Progenitor cell of endocrine pancreas (in vitro differentiated cells): Measurements from ENCODE around the gene BDKRB2. TPM values are rescaled to one million over a fixed set of nuclear protein-coding genes. Genes with fewer than 3 reads are reported as not detected.

Experiments
- DNase-seq: peaks from one replicate; pipeline ENCODE4 v3.0.0; 2021; ENCODE audit warnings: low spot score; ENCODE audit not compliant: unreplicated experiment
- H3K27ac Mint-ChIP-seq: 2 replicates; pipeline ENCODE4 v1.8.0; 2021; ENCODE audit warnings: mild to moderate bottlenecking, moderate library complexity, mixed read lengths
- H3K27me3 Mint-ChIP-seq: 2 replicates; pipeline ENCODE4 v1.8.0; 2021; ENCODE audit warnings: mixed read lengths
- H3K36me3 Mint-ChIP-seq: 2 replicates; pipeline ENCODE4 v1.8.0; 2022; ENCODE audit warnings: mixed read lengths; ENCODE audit not compliant: insufficient read depth
- H3K4me1 Mint-ChIP-seq: 2 replicates; pipeline ENCODE4 v1.8.0; 2021; ENCODE audit warnings: low read depth, mixed read lengths
- H3K4me3 Mint-ChIP-seq: 2 replicates; pipeline ENCODE4 v1.8.0; 2021; ENCODE audit warnings: low read depth, mild to moderate bottlenecking, moderate library complexity, mixed read lengths
- H3K9me3 Mint-ChIP-seq: 2 replicates; pipeline ENCODE4 v1.8.0; 2021; ENCODE audit warnings: low read depth, mixed read lengths
- total RNA-seq: library from RNA; stranded (reverse); gene quantifications from 2 replicates; pipeline ENCODE4 v1.2.1, GENCODE V29; 2021
- TF ChIP-seq, protein P1 (sequence below): fragments of 200-600 bp; sonication (generic); IDR thresholded peaks from one replicate; pipeline ENCODE4 v1.5.0; 2021; ENCODE audit warnings: antibody characterized with exemption, mild to moderate bottlenecking; ENCODE audit not compliant: unreplicated experiment

Gene BDKRB2
- total RNA-seq, 1 donor from 2014 or later: 0.36 TPM

DNA sequence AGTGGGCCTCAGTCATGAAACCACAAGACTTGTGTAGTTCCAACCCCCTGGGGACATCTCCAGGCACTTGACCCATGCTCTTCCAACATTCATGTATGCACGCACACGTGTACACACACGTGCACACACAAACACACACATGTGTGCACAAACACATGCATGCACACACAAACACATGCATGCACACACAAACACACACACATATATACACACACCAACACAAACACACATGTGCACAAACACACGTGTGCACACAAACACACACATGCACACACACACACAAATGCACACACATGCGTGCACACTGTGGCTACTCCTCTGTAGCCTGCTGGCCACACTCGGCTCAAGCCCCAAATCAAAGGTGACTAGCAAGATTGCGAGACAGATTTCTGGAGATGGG is 22.8 kb downstream of the BDKRB2 start:
- DNase-seq: no peak
- TF ChIP-seq, protein P1, sequence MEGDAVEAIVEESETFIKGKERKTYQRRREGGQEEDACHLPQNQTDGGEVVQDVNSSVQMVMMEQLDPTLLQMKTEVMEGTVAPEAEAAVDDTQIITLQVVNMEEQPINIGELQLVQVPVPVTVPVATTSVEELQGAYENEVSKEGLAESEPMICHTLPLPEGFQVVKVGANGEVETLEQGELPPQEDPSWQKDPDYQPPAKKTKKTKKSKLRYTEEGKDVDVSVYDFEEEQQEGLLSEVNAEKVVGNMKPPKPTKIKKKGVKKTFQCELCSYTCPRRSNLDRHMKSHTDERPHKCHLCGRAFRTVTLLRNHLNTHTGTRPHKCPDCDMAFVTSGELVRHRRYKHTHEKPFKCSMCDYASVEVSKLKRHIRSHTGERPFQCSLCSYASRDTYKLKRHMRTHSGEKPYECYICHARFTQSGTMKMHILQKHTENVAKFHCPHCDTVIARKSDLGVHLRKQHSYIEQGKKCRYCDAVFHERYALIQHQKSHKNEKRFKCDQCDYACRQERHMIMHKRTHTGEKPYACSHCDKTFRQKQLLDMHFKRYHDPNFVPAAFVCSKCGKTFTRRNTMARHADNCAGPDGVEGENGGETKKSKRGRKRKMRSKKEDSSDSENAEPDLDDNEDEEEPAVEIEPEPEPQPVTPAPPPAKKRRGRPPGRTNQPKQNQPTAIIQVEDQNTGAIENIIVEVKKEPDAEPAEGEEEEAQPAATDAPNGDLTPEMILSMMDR: no peak
- Mint-ChIP-seq H3K27me3 (no peaks in the 10 kb centered on the region), H3K27ac (no peak overlapping the region), H3K9me3 (peaks cover 7% of the 10 kb centered on the region), H3K4me1 (peaks cover 4% of the 10 kb centered on the region), H3K4me3 (no peak overlapping the region), H3K36me3 (no peaks in the 10 kb centered on the region)

GRCh38 chr14:96229315-96229714 is 24.7 kb downstream of the BDKRB2 start:
- Mint-ChIP-seq H3K27ac (no peak overlapping the region), H3K4me1 (peaks cover 4% of the 10 kb centered on the region), H3K9me3 (peaks cover 7% of the 10 kb centered on the region), H3K4me3 (no peak overlapping the region), H3K27me3 (no peaks in the 10 kb centered on the region), H3K36me3 (no peaks in the 10 kb centered on the region)
- DNase-seq: no peak
- TF ChIP-seq, protein P1: no peak

GRCh38 chr14:96231056-96231455 is 26.4 kb downstream of the BDKRB2 start:
- Mint-ChIP-seq H3K9me3 (peaks cover 7% of the 10 kb centered on the region), H3K27me3 (no peaks in the 10 kb centered on the region), H3K4me1 (peaks cover under 1% of the 10 kb centered on the region), H3K4me3 (no peak overlapping the region), H3K36me3 (no peaks in the 10 kb centered on the region), H3K27ac (no peak overlapping the region)
- no peak for DNase-seq
- TF ChIP-seq, protein P1: no peak

DNA sequence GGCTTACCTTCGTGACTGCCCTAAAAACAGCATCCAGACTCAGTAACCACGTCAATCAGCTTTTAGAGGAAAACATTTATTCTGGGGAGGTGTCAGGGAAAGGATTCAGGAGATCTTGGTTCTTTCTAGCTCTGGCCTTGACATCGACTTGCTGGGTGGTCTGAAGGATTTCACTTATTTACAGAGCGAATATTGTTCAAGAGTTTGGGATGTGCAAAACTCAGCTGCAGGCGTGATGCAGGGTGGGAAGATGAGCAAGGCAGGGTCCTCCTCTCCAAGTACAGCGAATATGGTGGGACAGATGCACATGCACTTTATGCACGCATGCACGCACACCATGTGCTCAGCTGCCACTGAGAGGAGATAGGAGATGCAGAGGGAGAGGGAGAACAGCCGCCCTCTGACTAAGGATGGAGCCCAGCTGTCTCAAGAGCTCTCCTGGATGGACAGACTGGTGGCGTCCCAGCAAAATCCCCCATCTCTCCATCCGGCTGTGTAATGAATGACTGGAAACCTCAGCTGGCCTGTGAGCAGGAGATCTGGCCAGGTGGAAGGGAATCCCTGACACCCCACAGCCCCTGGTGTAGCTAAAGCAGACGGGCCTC is 27.0 kb downstream of the BDKRB2 start:
- Mint-ChIP-seq H3K27ac (no peak overlapping the region), H3K36me3 (no peaks in the 10 kb centered on the region), H3K9me3 (peaks cover 7% of the 10 kb centered on the region), H3K27me3 (no peaks in the 10 kb centered on the region), H3K4me1 (no peaks in the 10 kb centered on the region), H3K4me3 (no peak overlapping the region)
- TF ChIP-seq, protein P1: no peak
- no peak for DNase-seq

DNA sequence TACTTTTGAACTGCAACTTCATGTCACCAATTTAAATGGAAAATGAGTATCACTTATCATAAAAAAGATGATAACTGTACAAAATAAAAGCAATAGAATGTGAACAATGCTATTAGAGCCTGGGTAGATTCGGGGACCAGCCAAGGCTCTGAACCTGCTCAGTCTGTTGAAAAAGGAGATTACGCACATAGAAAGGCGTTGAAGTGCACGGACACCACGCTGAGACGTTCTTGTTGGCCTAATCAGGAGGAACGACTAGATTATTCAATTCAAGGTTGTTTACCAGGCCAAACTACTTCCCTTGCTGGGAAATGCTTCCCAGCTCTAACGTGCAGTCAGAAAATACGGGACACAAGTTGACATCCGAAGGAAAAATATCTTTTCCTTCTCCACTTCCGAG is 27.9 kb downstream of the BDKRB2 start:
- Mint-ChIP-seq H3K4me1 (no peaks in the 10 kb centered on the region), H3K27me3 (no peaks in the 10 kb centered on the region), H3K9me3 (peaks cover 5% of the 10 kb centered on the region), H3K4me3 (no peak overlapping the region), H3K36me3 (no peaks in the 10 kb centered on the region), H3K27ac (no peak overlapping the region)
- DNase-seq: no peak
- TF ChIP-seq, protein P1: no peak
